Neural progenitor cell (in vitro differentiated cells): ENCODE data around the gene ST3GAL2. TPM values are rescaled to one million over a fixed set of nuclear protein-coding genes. Genes with fewer than 3 reads are reported as not detected.

Source experiments
- DNase-seq: peaks from one replicate; pipeline ENCODE4 v3.0.0-alpha.2; 2016; ENCODE audit warnings: low spot score
- H2AFZ ChIP-seq: fragments of 200-600 bp; sonication (generic); replicated peaks from 2 replicates; pipeline ENCODE4 v1.6.1; 2016; ENCODE audit warnings: antibody characterized with exemption
- H3F3A ChIP-seq: fragments of 200-600 bp; sonication (generic); 2 replicates; pipeline ENCODE4 v1.6.1; 2016; ENCODE audit warnings: antibody characterized with exemption, low read depth
- H3K27ac ChIP-seq: fragments of 200-600 bp; sonication (generic); 2 replicates; pipeline ENCODE4 v1.5.1; 2016; ENCODE audit warnings: mild to moderate bottlenecking
- H3K27me3 ChIP-seq: fragments of 200-600 bp; sonication (generic); 2 replicates; pipeline ENCODE4 v1.6.1; 2016; ENCODE audit warnings: mild to moderate bottlenecking, moderate library complexity
- H3K36me3 ChIP-seq: fragments of 200-600 bp; sonication (generic); 2 replicates; pipeline ENCODE4 v1.5.1; 2016
- H3K4me1 ChIP-seq: fragments of 200-600 bp; sonication (generic); 2 replicates; pipeline ENCODE4 v1.6.1; 2016; ENCODE audit warnings: mixed run types
- H3K4me2 ChIP-seq: fragments of 200-600 bp; sonication (generic); 2 replicates; pipeline ENCODE4 v1.6.1; 2016
- H3K4me3 ChIP-seq: fragments of 200-600 bp; sonication (generic); 2 replicates; pipeline ENCODE4 v1.5.1; 2016
- H3K79me2 ChIP-seq: fragments of 200-600 bp; sonication (generic); 2 replicates; pipeline ENCODE4 v1.6.1; 2016; ENCODE audit warnings: low read depth
- H3K9ac ChIP-seq: fragments of 200-600 bp; sonication (generic); 2 replicates; pipeline ENCODE4 v1.6.1; 2016
- H3K9me3 ChIP-seq: fragments of 200-600 bp; sonication (generic); 2 replicates; pipeline ENCODE4 v1.5.1; 2016; ENCODE audit warnings: low read depth
- H4K20me1 ChIP-seq: fragments of 200-600 bp; sonication (generic); 2 replicates; pipeline ENCODE4 v1.6.1; 2016; ENCODE audit warnings: low read depth
- H3K27ac Mint-ChIP-seq: 3 replicates; pipeline ENCODE4 v1.8.0; 2021; ENCODE audit warnings: mixed read lengths
- H3K27me3 Mint-ChIP-seq: 2 replicates; pipeline ENCODE4 v1.8.0; 2022; ENCODE audit warnings: low read depth, mild to moderate bottlenecking, inconsistent platforms, moderate library complexity, mixed read lengths; ENCODE audit not compliant: insufficient read depth
- H3K36me3 Mint-ChIP-seq: 3 replicates; pipeline ENCODE4 v1.8.0; 2021; ENCODE audit warnings: mixed read lengths
- H3K4me1 Mint-ChIP-seq: 3 replicates; pipeline ENCODE4 v1.8.0; 2021; ENCODE audit warnings: mixed read lengths
- H3K4me3 Mint-ChIP-seq: 3 replicates; pipeline ENCODE4 v1.8.0; 2021; ENCODE audit warnings: mild to moderate bottlenecking, moderate library complexity, mixed read lengths
- H3K9me3 Mint-ChIP-seq: 3 replicates; pipeline ENCODE4 v1.8.0; 2020; ENCODE audit warnings: mixed read lengths
- EZH2 ChIP-seq: fragments of 200-600 bp; sonication (generic); IDR thresholded peaks from 2 replicates; pipeline ENCODE4 v1.6.1; 2017; ENCODE audit warnings: antibody characterized with exemption, mild to moderate bottlenecking, moderate library complexity
- EZH2phosphoT487 ChIP-seq: fragments of 200-600 bp; sonication (generic); IDR thresholded peaks from 2 replicates; pipeline ENCODE4 v1.6.1; 2017; ENCODE audit warnings: antibody characterized with exemption
- total RNA-seq: library from RNA; depleted of rRNA; stranded (reverse); fragments of >200 nt; gene quantifications from 2 replicates; pipeline ENCODE4 v1.2.3, GENCODE V29; 2015; ENCODE audit warnings: low replicate concordance
- TF ChIP-seq, protein P1 (sequence below): fragments of 200-600 bp; sonication (generic); IDR thresholded peaks from 2 replicates; pipeline ENCODE4 v1.5.1; 2017; ENCODE audit warnings: antibody characterized with exemption, mild to moderate bottlenecking

ST3GAL2 gene
- total RNA-seq, 1 donor from 2014 or later: 11.6 TPM

DNA sequence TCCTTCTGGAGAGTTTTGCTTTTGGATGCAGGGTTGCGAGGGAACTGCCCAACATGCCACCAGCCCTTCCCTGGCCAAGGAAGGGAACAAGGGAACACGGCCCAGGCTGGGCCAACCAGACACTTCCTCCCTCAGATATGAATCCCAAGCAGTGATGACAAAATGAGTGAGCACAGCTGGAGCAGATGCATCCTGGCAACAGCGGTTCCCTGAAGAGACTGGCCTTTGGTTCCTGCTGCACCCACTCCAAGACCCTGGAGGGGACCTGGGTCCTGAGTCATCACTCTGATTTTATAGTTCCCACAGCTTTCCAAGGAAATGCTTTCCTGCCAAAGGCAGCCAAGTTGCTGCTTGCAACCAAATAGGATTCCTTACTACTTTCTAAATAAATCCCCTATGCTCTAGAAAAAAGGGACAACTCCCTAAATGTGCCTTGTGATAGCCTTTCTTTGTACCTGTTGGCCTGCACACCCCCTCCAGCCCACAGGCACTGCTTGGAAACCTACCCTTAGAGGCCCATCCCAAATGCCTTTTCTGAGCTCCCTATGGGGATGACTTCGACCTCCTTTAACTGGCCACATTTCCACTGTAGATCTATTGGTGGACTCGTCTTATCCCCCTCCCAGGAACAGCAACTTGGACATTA, 5.3 kb downstream of the ST3GAL2 start:
- Histone ChIP-seq H3K27ac (no peak overlapping the region), H3K27me3 (no peaks in the 10 kb centered on the region), H4K20me1 (peaks cover 32% of the 10 kb centered on the region), H3K79me2 (peaks cover 90% of the 10 kb centered on the region), H3F3A (peaks cover 41% of the 10 kb centered on the region), H3K4me1 (peaks cover 41% of the 10 kb centered on the region), H3K4me3 (no peak overlapping the region), H3K9me3 (no peaks in the 10 kb centered on the region), H3K9ac (no peak overlapping the region), H2AFZ (no peak overlapping the region), H3K4me2 (no peak overlapping the region), H3K36me3 (no peaks in the 10 kb centered on the region)
- H3K4me1 Mint-ChIP-seq: peaks cover 73% of the 10 kb centered on the region
- H3K4me3 Mint-ChIP-seq: peak overlapping the region; percentile 67
- peak overlapping the region; percentile 57 for H3K27ac Mint-ChIP-seq
- TF ChIP-seq EZH2phosphoT487 (no peak), EZH2 (no peak)
- TF ChIP-seq, protein P1, sequence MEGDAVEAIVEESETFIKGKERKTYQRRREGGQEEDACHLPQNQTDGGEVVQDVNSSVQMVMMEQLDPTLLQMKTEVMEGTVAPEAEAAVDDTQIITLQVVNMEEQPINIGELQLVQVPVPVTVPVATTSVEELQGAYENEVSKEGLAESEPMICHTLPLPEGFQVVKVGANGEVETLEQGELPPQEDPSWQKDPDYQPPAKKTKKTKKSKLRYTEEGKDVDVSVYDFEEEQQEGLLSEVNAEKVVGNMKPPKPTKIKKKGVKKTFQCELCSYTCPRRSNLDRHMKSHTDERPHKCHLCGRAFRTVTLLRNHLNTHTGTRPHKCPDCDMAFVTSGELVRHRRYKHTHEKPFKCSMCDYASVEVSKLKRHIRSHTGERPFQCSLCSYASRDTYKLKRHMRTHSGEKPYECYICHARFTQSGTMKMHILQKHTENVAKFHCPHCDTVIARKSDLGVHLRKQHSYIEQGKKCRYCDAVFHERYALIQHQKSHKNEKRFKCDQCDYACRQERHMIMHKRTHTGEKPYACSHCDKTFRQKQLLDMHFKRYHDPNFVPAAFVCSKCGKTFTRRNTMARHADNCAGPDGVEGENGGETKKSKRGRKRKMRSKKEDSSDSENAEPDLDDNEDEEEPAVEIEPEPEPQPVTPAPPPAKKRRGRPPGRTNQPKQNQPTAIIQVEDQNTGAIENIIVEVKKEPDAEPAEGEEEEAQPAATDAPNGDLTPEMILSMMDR: no peak
- peaks cover 7% of the 10 kb centered on the region for H3K36me3 Mint-ChIP-seq
- H3K9me3 Mint-ChIP-seq: no peaks in the 10 kb centered on the region
- DNase-seq: no peak
- H3K27me3 Mint-ChIP-seq: peaks cover 5% of the 10 kb centered on the region

DNA sequence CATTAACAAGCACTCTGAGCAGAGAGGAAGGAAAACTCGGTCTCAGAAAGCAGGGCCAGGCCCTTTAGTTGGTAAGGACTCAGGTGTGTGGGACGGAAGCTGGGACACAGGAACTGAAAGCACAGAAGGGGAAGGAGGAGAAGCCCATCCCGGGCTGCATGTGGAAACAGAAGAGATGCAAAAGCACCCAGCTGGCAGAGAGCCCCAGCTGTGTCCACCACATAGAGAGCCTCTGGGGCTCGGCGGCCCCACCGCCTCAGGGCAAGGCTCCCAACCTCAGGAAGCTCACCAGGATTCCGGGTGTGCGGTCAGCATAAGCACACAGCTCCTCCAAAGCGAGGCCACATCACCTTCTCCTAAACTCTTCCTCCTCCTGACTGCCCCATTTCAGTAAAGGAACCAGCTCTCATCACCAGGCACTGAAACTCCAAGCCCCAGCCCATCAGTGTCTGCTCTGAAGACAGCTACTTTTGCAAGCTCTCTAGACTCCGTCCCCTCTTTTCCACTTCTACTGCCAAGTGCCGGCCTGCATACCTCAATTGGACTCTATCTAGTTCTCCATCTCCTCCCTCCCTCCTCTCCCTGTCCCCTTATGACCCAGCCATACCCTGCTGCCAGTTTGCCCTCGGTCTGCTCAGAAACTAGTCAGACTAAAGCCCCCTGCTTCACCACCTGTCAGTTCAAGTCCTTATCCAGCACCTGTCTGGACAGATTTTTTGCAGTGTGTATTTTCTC, 6.0 kb downstream of the ST3GAL2 start:
- no peaks in the 10 kb centered on the region for H3K9me3 Mint-ChIP-seq
- H3K4me1 Mint-ChIP-seq: peaks cover 76% of the 10 kb centered on the region
- TF ChIP-seq, protein P1: no peak
- TF ChIP-seq EZH2phosphoT487: no peak
- TF ChIP-seq EZH2: no peak
- no peak overlapping the region for H3K4me3 ChIP-seq
- H3K27me3 Mint-ChIP-seq: peaks cover 3% of the 10 kb centered on the region
- peaks cover 43% of the 10 kb centered on the region for H3K4me1 ChIP-seq
- H3K27ac ChIP-seq: no peak overlapping the region
- no peak overlapping the region for H2AFZ ChIP-seq
- no peaks in the 10 kb centered on the region for H3K36me3 ChIP-seq
- peaks cover 27% of the 10 kb centered on the region for H4K20me1 ChIP-seq
- peak overlapping the region; percentile 83 for H3K27ac Mint-ChIP-seq
- peak overlapping the region; percentile 53 for H3K4me3 Mint-ChIP-seq
- H3K79me2 ChIP-seq: peaks cover 86% of the 10 kb centered on the region
- H3K9me3 ChIP-seq: no peaks in the 10 kb centered on the region
- H3F3A ChIP-seq: peaks cover 43% of the 10 kb centered on the region
- H3K9ac ChIP-seq: no peak overlapping the region
- H3K27me3 ChIP-seq: no peaks in the 10 kb centered on the region
- no peak for DNase-seq
- peaks cover 7% of the 10 kb centered on the region for H3K36me3 Mint-ChIP-seq
- no peak overlapping the region for H3K4me2 ChIP-seq

DNA sequence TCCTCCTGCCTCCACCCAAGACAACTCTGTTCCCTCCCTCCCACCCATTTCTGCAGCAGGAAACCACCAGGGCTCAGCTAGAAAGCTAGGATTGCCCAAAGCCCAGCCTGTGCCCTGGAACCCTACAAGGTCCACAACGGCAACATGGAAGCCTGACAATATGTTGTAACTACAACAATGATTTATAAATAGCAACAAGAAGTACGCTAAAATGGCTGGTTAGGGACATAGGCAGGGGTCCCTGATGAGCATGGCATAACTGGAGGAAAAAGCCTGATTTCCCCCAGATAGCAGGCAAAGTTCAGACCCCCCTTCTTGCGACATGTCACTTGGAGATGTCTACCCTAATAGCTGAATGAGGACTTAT, 6.6 kb downstream of the ST3GAL2 start:
- Histone ChIP-seq H4K20me1 (peaks cover 21% of the 10 kb centered on the region), H3K4me2 (no peak overlapping the region), H2AFZ (no peak overlapping the region), H3K27me3 (no peaks in the 10 kb centered on the region), H3K27ac (no peak overlapping the region), H3F3A (peaks cover 43% of the 10 kb centered on the region), H3K4me3 (no peak overlapping the region), H3K79me2 (peaks cover 86% of the 10 kb centered on the region), H3K4me1 (peaks cover 43% of the 10 kb centered on the region), H3K9ac (no peak overlapping the region), H3K9me3 (no peaks in the 10 kb centered on the region), H3K36me3 (no peaks in the 10 kb centered on the region)
- TF ChIP-seq EZH2phosphoT487: no peak
- TF ChIP-seq, protein P1: no peak
- no peak for TF ChIP-seq EZH2
- no peak for DNase-seq
- no peaks in the 10 kb centered on the region for H3K9me3 Mint-ChIP-seq
- no peak overlapping the region for H3K4me3 Mint-ChIP-seq
- peaks cover 7% of the 10 kb centered on the region for H3K36me3 Mint-ChIP-seq
- peaks cover 75% of the 10 kb centered on the region for H3K4me1 Mint-ChIP-seq
- H3K27me3 Mint-ChIP-seq: peaks cover 3% of the 10 kb centered on the region
- no peak overlapping the region for H3K27ac Mint-ChIP-seq
